Aorta (tissue), 5 donors: ENCODE data around the gene ASF1B. TPM values are rescaled to one million over a fixed set of nuclear protein-coding genes. Genes with fewer than 3 reads are reported as not detected.

Source experiments
- ATAC-seq: fragments of 200-7000 bp; cut with Tn5 transposase; one replicate; pipeline ENCODE4 v1.9.1; 2022; ENCODE audit warnings: moderate library complexity; ENCODE audit not compliant: low FRiP score
- DNase-seq, 2 donors: peaks; one replicate each; pipeline ENCODE4 v3.0.0-alpha.2; 2020
- H3K27ac ChIP-seq, 2 donors: one replicate each; pipeline ENCODE4 v1.5.1; 2013; ENCODE audit warnings: low read length in 2 of 2, mild to moderate bottlenecking in 2 of 2, moderate library complexity in 2 of 2, control low read depth in 1 of 2, inconsistent platforms in 1 of 2, low read depth in 1 of 2
- H3K27me3 ChIP-seq, 2 donors: one replicate each; pipeline ENCODE4 v1.6.1; 2013; ENCODE audit warnings: control low read depth in 1 of 2, low read length in 1 of 2, mild to moderate bottlenecking in 1 of 2, moderate library complexity in 1 of 2; ENCODE audit not compliant: insufficient read depth in 2 of 2, control insufficient read depth in 1 of 2
- H3K36me3 ChIP-seq, 2 donors: one replicate each; pipeline ENCODE4 v1.6.1; 2013; ENCODE audit warnings: control low read depth in 1 of 2, low read length in 1 of 2, mild to moderate bottlenecking in 1 of 2; ENCODE audit not compliant: insufficient read depth in 2 of 2, control insufficient read depth in 1 of 2
- H3K4me1 ChIP-seq, 2 donors: one replicate each; pipeline ENCODE4 v1.6.1; 2013; ENCODE audit warnings: low read length in 2 of 2, control low read depth in 1 of 2, mild to moderate bottlenecking in 1 of 2, moderate library complexity in 1 of 2; ENCODE audit not compliant: insufficient read depth in 2 of 2, control insufficient read depth in 1 of 2
- H3K4me3 ChIP-seq, 2 donors: one replicate each; pipeline ENCODE4 v1.5.1; 2013; ENCODE audit warnings: low read length in 2 of 2, control low read depth in 1 of 2, mild to moderate bottlenecking in 1 of 2
- H3K9me3 ChIP-seq: one replicate; pipeline ENCODE4 v1.6.1; 2013; ENCODE audit warnings: mild to moderate bottlenecking, low read length; ENCODE audit not compliant: control insufficient read depth
- WGBS, 2 donors: extraction: QIAGEN DNeasy Blood & Tissue Kit; methylation state at CpG; one replicate each; pipeline ENCODE4 v1.1.7; 2013; 5-methylcytosine and 5-hydroxymethylcytosine counted together
- intact Hi-C, 2 donors: fragments of 100-400 bp; cut with DNase I; formaldehyde crosslinking; loops; one replicate each; pipeline versions ENCODE4 v1.14.2 to v1.15.0; 2022
- polyA plus RNA-seq, 2 donors: library from polyadenylated mRNA; stranded (reverse); fragments of 200-250 nt; gene quantifications; one replicate each; pipeline ENCODE4 v1.2.3, GENCODE V29; 2013
- total RNA-seq, 2 donors: library from RNA; stranded (reverse); fragmentation: NEBNext Ultra II Directional; extraction: Animal tissue kit (Norgen Biotek cat#: 25700); gene quantifications; one replicate each; pipeline ENCODE4 v1.2.1, GENCODE V29; 2021
- donor health status: healthy with polysubstance abuse.
- donor health status: Bipolar disorder and iron deficiency.
- donor health status: DM: no; HTN: no; CAD: no.
- donor health status: DM: no; HTN: no; CAD: no.
- donor health status: DM: yes; HTN: yes; CAD: no.

ASF1B gene
- total and polyA plus RNA-seq, 4 donors = 0.49 to 2.0 (median 1.3) TPM

GRCh38 chr19:14164082-14164481 lies 27.7 kb upstream of the ASF1B start:
- DNase-seq (no peak), ATAC-seq (no peak)
- no peaks in the 10 kb centered on the region for H3K9me3 ChIP-seq
- H3K36me3 ChIP-seq = peaks cover 0 to 2% of the 10 kb centered on the region in 2 donors
- no peaks in the 10 kb centered on the region for H3K4me1 ChIP-seq
- H3K27ac ChIP-seq = no peak overlapping the region
- H3K27me3 ChIP-seq = no peaks in the 10 kb centered on the region
- WGBS, 2 donors = 67 to 71% methylated on average over 11 of the region's 11 CpGs
- intact Hi-C loops = no loop called here
- H3K4me3 ChIP-seq = no peak overlapping the region

GRCh38 chr19:14162871-14163297 lies 26.5 kb upstream of the ASF1B start:
- Histone ChIP-seq H3K27me3 (no peaks in the 10 kb centered on the region), H3K27ac (no peak overlapping the region), H3K36me3 (peaks cover 0 to 2% of the 10 kb centered on the region in 2 donors), H3K4me3 (no peak overlapping the region), H3K9me3 (no peaks in the 10 kb centered on the region), H3K4me1 (no peaks in the 10 kb centered on the region)
- WGBS, 2 donors = 97% methylated on average over 38 of the region's 38 CpGs
- DNase-seq (no peak), ATAC-seq (no peak)
- intact Hi-C loops = no loop called here

- Histone ChIP-seq H3K36me3 (peaks cover 0 to 4% of the 10 kb centered on the region in 2 donors), H3K4me1 (no peaks in the 10 kb centered on the region), H3K4me3 (no peak overlapping the region), H3K27ac (no peak overlapping the region), H3K27me3 (no peaks in the 10 kb centered on the region), H3K9me3 (no peaks in the 10 kb centered on the region)
- ATAC-seq (no peak), DNase-seq (no peak)
- 91 to 92% methylated on average over 17 to 19 of the region's 19 CpGs for whole genome bisulfite sequencing, 2 donors
- intact Hi-C loops = no loop called here
Observed at GRCh38 chr19:14161305-14161704, 24.9 kb upstream of the ASF1B start.

GRCh38 chr19:14160017-14160703 lies 23.8 kb upstream of the ASF1B start:
- no peaks in the 10 kb centered on the region for H3K4me1 ChIP-seq
- no peaks in the 10 kb centered on the region for H3K27me3 ChIP-seq
- WGBS, 2 donors = 88 to 89% methylated on average over 24 to 25 of the region's 25 CpGs
- no peak for DNase-seq
- peaks cover 0 to 6% of the 10 kb centered on the region in 2 donors for H3K36me3 ChIP-seq
- no peak overlapping the region for H3K27ac ChIP-seq
- ATAC-seq = no peak
- no peak overlapping the region for H3K4me3 ChIP-seq
- H3K9me3 ChIP-seq = no peaks in the 10 kb centered on the region
- intact Hi-C loops = no loop called here

GRCh38 chr19:14159059-14159458 lies 22.7 kb upstream of the ASF1B start:
- no peak for DNase-seq
- WGBS, 2 donors = 68 to 71% methylated on average over 12 of the region's 12 CpGs
- peaks cover 0 to 6% of the 10 kb centered on the region in 2 donors for H3K36me3 ChIP-seq
- H3K9me3 ChIP-seq = no peaks in the 10 kb centered on the region
- no peak overlapping the region for H3K27ac ChIP-seq
- no peak for ATAC-seq
- intact Hi-C loops = no loop called here
- H3K4me1 ChIP-seq = no peaks in the 10 kb centered on the region
- no peak overlapping the region for H3K4me3 ChIP-seq
- H3K27me3 ChIP-seq = no peaks in the 10 kb centered on the region

GRCh38 chr19:14158276-14159023 lies 22.1 kb upstream of the ASF1B start:
- Histone ChIP-seq H3K4me3 (no peak overlapping the region), H3K4me1 (no peaks in the 10 kb centered on the region), H3K27ac (no peak overlapping the region), H3K27me3 (no peaks in the 10 kb centered on the region), H3K9me3 (no peaks in the 10 kb centered on the region), H3K36me3 (peaks cover 0 to 6% of the 10 kb centered on the region in 2 donors)
- intact Hi-C loops = no loop called here
- ATAC-seq = no peak
- DNase-seq = no peak
- 87 to 89% methylated on average over 16 of the region's 16 CpGs for WGBS, 2 donors

GRCh38 chr19:14156971-14157717 lies 20.8 kb upstream of the ASF1B start:
- no peaks in the 10 kb centered on the region for H3K4me1 ChIP-seq
- DNase-seq (no peak), ATAC-seq (no peak)
- intact Hi-C loops = no loop called here
- H3K27me3 ChIP-seq = no peaks in the 10 kb centered on the region
- no peaks in the 10 kb centered on the region for H3K9me3 ChIP-seq
- no peak overlapping the region for H3K27ac ChIP-seq
- H3K4me3 ChIP-seq = no peak overlapping the region
- 92 to 94% methylated on average over 25 to 26 of the region's 26 CpGs for WGBS, 2 donors
- H3K36me3 ChIP-seq = peaks cover 0 to 4% of the 10 kb centered on the region in 2 donors

GRCh38 chr19:14156122-14156521 lies 19.7 kb upstream of the ASF1B start:
- H3K27ac ChIP-seq = no peak overlapping the region
- no peaks in the 10 kb centered on the region for H3K27me3 ChIP-seq
- DNase-seq = no peak
- H3K9me3 ChIP-seq = no peaks in the 10 kb centered on the region
- no peak overlapping the region for H3K4me3 ChIP-seq
- no peak for ATAC-seq
- intact Hi-C loops = no loop called here
- no peaks in the 10 kb centered on the region for H3K4me1 ChIP-seq
- H3K36me3 ChIP-seq = peaks cover 0 to 4% of the 10 kb centered on the region in 2 donors
- 92 to 95% methylated on average over 12 of the region's 12 CpGs for WGBS, 2 donors
